Endothelial cell of umbilical vein (primary cell): ENCODE data around the gene C4orf33.

ENCODE experiments used
- CTCF ChIP-seq, 2 donors: IDR thresholded peaks; 1 replicate in 1 of 2; 2 replicates in 1 of 2; pipeline ENCODE4 v1.5.1; 2011; ENCODE audit warnings: low read length in 2 of 2, mild to moderate bottlenecking in 2 of 2, moderate library complexity in 2 of 2, control low read depth in 1 of 2, inconsistent platforms in 1 of 2, low read depth in 1 of 2; ENCODE audit not compliant: insufficient read depth in 1 of 2; ENCODE audit errors: extremely low read depth in 1 of 2
- EZH2 ChIP-seq: IDR thresholded peaks from 2 replicates; pipeline ENCODE4 v1.6.1; 2012; ENCODE audit warnings: borderline replicate concordance, low read depth, mild to moderate bottlenecking, moderate library complexity, low read length, inconsistent platforms; ENCODE audit not compliant: severe bottlenecking
- MAX ChIP-seq: IDR thresholded peaks from 2 replicates; pipeline ENCODE4 v1.6.1; 2011; ENCODE audit not compliant: insufficient read depth, insufficient read length

GRCh38 chr4:129077326-129077725 is 18.6 kb upstream of the C4orf33 start:
- no peak for TF ChIP-seq CTCF (IDR thresholded peaks at IDR 0.05; ENCODE audit: extremely low read depth in 1 of 2, insufficient read depth in 1 of 2, low read depth in 1 of 2, low read length in 2 of 2)
- TF ChIP-seq EZH2 = no peak
- TF ChIP-seq MAX = no peak
